NB4 (cell line): Measurements from ENCODE around the gene EBF3.

Experiments used
- CTCF ChIP-seq: IDR thresholded peaks from one replicate; pipeline ENCODE4 v1.5.1; 2012; ENCODE audit warnings: low read depth, low read length
- MAX ChIP-seq: IDR thresholded peaks from 2 replicates; pipeline ENCODE4 v1.6.1; 2011; ENCODE audit warnings: low read depth, low read length
- MYC ChIP-seq: IDR thresholded peaks from 2 replicates; pipeline ENCODE4 v1.6.1; 2011; ENCODE audit warnings: low read depth, low read length
- POLR2A ChIP-seq: IDR thresholded peaks from 2 replicates; pipeline ENCODE4 v1.6.1; 2011; ENCODE audit warnings: mild to moderate bottlenecking; ENCODE audit not compliant: insufficient read length; ENCODE audit errors: extremely low read depth

- TF ChIP-seq POLR2A (no peak), CTCF (no peak), MYC (no peak), MAX (no peak)
These were observed 92.1 kb downstream of the EBF3 start for GRCh38 chr10:129871966-129872365.
